T-helper 9 cell (primary cell): Measurements from ENCODE around the gene AGER.

Source experiments
- DNase-seq: peaks from one replicate; pipeline ENCODE4 v3.0.0-alpha.2; 2020

AGER gene

DNA sequence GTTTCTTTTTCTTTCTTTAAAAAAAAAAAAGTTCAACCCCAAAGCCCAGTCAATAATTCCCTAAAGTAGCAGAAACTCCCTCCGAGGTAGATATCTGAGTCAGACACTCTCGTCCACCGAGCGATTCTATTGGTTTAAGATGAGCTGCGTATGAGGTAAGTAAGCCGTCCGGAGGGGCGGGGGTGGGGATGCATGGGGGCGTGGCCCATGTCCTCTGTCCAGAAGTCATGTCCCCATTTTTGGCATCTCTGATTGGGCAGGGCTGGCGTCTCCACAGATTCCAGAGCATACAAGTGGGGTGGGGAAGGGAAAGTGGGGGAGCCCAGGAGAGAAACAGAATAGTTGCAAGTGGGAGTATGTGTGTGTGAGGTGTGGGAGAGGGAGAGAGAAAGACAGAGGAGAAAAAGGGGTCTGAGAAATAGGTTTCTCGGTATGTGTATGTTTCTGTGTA lies 1.7 kb upstream of the AGER start:
- DNase-seq = peak; percentile 44

DNA sequence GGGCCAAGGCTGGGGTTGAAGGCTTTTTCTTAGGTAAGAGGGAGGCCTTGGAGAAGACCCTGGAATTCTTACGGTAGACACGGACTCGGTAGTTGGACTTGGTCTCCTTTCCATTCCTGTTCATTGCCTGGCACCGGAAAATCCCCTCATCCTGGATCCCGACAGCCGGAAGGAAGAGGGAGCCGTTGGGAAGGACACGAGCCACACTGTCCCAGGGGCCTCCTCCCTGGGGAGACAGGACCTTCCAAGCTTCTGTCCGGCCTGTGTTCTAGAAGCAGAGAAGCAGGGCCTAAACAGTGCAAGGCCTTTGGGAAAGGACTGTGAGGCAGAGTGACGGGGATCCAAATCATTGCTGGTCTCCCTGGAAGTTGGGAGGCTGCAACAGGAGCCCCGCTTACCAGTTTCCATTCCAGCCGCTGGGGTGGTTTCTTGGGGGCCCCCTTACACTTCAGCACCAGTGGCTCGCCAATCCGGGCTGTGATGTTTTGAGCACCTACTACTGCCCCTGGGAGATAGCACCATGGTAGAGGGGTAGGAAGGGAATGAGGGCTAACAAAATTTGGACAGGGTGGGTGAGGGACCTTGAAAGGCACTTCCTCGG lies 470 bp downstream of the AGER start:
- no peak for DNase-seq

DNA sequence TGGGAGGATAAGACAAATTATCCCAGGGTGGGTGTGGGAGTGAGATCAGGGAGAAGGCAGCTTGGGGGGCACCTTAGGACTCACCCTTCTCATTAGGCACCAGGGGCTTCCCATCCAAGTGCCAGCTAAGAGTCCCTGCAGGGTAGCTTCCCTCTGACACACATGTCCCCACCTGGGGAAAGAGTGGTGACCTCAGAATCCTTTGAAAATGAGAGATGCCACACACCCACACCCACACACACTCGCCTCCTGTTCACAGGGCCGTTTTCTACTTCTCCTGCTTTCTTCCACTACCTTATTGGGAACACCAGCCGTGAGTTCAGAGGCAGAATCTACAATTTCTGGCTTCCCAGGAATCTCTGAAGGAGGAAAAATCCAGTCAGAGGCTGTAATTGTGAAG lies 1.0 kb downstream of the AGER start:
- no peak for DNase-seq

DNA sequence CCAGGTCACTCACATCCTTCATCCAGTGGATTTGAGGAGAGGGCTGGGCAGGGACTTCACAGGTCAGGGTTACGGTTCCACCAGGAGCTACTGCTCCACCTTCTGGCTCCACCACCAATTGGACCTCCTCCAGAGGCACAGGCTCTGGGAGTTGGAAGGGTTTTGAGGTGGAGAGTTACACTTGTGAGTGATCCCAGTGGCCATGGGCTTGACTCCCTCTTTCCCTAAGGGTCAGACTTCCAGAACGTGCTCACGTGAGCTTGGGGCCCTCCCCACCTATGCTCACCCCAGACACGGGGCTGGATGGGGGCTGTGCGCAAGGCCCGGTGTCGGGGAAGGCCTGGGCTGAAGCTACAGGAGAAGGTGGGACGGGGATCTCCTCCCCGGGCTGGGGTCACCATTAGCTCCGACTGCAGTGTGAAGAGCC lies 1.5 kb downstream of the AGER start:
- no peak for DNase-seq

DNA sequence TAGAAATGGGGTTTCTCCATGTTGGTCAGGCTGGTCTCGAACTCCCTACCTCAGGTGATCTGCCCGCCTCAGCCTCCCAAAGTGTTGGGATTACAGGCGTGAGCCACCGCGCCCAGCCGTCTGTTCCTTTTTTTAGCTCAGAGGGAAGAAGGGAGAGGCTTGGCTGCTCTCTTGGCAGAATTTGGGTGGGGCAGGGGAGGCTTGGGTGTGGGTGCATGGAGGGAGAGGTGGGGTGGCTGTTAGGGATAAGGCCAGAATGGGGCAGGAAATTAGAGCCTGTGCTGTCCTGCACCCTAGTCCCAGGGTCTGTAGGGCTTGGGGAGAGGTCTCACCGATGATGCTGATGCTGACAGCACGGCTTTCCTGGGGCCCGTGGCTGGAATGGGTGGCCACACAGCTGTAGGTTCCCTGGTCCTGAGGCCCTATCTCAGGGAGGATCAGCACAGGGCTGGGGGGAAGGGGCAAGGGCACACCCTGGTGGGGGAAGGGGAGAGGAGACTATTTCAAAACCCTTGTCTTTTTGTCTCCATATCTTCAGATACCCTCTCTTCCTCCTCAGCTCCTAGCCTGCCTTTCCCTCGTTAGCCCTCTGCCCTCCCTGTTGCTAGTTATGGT lies 2.0 kb downstream of the AGER start:
- no peak for DNase-seq

DNA sequence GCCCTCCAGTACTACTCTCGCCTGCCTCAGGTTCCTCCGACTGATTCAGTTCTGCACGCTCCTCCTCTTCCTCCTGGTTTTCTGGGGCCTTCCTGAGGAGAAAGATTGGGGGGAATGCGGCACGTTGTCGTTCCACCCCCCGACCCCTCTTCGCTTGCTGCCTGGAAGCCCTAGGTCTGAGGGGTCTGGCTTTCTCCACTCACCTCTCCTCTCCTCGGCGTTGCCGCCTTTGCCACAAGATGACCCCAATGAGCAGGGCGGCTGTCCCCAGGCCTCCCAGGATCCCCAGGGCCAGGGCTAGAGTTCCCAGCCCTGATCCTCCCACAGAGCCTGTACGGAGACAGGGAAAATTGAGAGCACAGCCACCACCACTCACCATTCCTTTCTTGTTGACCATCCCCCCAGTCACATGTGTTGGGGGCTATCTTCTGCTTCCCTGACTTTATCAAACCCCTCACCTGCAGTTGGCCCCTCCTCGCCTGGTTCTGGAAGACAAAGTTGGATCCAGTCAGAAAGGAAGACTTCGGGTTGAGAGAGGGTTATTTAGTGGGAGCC lies 2.8 kb downstream of the AGER start:
- DNase-seq = no peak

DNA sequence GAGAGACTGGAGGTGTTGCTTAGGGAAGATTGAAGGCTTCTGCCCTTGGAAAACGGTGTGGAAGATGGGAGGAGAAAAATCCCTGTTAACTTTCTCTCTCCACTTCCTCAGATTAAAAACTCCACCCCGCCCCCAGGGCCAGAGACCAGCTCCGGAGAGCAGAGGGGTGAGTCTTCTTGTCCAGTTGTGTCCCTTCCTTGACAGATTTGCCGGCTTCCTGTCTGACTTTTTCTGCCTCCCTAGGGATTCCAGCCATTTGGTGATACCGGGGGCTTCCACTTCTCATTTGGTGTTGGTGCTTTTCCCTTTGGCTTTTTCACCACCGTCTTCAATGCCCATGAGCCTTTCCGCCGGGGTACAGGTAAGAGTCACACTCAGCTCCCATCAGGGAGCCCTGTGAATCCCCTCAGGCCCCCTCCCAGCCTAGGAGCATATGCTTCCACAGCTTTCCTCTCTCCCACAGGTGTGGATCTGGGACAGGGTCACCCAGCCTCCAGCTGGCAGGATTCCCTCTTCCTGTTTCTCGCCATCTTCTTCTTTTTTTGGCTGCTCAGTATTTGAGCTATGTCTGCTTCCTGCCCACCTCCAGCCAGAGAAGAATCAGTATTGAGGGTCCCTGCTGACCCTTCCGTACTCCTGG lies 4.2 kb downstream of the AGER start:
- no peak for DNase-seq

DNA sequence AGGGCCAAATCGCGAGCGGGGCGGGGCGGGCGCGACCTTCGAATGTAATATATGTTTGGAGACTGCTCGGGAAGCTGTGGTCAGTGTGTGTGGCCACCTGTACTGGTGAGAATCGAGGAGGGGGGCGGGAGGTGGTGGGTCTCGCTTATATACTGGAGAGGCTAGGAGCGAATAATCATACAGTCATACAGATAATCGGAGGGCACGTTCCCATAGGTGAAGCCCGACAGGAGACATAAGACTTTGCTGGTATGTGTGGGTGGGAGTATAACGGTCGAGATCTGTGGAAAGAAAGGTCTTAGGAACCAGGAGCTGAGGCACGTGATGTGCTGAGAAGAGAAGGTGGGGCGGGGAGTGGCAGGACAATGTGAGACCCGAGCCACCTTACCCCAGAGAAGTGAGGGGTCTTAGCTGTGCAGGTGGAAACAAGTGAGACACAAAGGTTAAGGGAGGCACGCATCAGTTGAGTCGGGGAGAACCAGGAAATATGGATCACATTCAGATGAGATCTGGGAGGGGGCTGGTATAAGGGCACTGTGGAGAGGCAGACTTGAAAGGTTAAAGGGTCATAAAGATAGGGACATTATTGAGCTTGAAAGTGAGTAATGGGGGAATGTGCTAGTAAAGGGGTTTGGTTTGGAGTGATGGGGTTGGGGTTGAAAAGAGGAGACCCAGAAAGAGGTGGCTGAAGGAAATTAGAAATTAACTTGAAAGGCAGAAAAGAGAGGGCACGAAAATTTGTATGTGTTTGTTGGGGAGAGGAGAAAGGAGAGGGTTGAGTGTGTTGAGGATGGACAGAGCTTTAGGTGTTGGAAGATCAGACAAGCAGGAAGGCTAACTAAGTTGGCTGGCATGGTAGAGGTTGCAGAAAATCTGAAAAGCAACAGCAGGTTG lies 5.3 kb downstream of the AGER start:
- DNase-seq = no peak

DNA sequence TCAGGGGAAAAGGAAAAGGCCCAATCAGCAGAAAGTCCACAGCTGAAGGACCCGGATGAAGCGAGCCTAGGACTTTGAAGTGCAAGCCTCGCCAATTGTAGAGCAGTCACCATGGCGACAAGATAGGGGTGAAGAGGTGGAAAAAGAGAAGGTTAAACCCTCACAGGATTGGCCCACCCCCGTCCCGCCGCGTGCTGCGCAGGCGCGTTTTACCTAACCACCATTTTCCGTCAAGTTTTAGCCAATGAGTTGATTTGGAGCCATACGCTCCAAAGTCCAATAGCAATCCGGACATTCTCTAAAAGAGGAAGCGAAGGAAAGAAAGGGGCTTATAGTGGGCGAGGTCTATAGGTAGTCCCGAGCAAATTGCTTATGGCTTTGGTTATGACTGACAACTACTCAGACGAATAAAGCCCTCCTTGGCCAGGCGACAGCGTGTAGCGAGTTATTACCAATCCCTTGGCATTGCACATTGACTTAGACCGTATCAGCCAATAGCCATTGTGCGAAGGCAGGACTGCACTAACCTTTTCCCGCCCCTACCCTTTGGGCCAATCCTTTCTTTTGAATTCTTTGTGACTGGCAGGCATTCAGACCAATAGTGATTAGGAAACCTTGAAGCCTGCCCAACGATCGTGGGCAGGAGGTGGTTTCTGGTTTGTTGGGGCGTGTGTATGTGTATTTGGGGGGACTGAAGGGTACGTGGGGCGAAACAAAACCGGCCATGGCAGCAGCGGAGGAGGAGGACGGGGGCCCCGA lies 6.1 kb downstream of the AGER start, which contains the start of gene RNF5:
Gene RNF5, plus strand, starts transcription at position 618 of the 759 bp plus-strand sequence. Its CDS starts 107 bp downstream, at position 725.
- peak; percentile 85 for DNase-seq

DNA sequence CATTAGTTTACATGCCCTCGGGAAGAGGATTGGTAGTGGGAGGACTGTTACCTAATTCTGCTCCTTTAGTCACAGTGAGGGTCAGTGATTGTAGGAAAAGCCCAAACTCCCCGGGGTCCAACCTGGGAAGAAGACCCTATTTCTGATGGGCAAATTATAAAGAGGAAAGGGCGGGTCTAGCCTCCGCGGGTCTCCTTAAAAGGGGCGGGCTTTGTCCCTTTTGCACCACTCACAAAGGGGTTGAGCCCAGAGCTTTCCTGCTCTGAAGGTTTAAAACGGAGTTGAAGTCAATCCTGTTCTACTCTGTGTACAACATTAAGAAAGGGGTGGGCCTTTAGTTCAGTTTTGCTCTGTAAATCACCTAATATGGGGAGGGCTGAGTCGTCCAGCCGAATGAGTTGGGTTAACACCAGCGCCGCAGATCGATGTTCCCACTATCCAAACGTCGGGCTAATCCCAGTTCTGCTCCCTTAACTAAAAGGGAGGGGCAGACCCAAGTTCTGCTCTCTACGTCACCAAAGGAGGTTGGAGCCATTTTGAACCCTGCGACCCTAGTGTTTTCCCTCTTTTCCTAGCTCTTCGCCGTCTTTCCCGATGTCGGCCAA lies 6.8 kb downstream of the AGER start:
- DNase-seq = no peak

DNA sequence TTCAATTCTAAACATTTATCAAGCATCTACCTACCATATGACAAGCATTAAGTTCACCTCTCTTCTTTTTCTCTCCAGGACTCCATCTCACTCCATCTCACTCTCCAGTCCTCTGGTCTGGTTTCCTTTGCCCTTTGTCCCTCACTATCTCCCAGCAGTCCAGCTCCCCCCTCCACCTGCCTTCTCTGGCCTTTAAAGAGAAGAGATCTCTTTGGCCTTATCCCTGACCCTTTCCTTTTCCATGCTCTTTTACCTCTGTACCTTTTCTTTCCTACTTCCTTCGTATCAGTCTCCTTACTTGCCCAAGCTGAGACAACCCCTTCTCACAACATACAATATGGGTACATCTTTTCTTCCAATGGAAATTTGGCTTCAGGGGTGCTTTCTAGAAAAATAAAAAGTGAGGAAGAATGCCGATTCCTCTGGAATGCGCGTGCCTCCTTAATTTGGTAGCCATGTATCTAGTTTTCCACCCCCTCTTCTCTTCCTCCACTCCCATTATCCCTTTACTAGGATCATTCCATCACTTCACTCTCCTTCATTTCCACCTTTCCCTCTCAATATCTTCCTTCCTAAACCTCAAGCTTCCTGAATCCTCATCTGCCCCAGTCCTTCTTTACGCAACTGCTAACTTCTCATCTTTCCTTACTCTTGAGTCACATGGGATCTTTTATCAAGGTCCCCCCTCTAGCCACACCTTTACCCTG lies 7.4 kb downstream of the AGER start:
- no peak for DNase-seq

DNA sequence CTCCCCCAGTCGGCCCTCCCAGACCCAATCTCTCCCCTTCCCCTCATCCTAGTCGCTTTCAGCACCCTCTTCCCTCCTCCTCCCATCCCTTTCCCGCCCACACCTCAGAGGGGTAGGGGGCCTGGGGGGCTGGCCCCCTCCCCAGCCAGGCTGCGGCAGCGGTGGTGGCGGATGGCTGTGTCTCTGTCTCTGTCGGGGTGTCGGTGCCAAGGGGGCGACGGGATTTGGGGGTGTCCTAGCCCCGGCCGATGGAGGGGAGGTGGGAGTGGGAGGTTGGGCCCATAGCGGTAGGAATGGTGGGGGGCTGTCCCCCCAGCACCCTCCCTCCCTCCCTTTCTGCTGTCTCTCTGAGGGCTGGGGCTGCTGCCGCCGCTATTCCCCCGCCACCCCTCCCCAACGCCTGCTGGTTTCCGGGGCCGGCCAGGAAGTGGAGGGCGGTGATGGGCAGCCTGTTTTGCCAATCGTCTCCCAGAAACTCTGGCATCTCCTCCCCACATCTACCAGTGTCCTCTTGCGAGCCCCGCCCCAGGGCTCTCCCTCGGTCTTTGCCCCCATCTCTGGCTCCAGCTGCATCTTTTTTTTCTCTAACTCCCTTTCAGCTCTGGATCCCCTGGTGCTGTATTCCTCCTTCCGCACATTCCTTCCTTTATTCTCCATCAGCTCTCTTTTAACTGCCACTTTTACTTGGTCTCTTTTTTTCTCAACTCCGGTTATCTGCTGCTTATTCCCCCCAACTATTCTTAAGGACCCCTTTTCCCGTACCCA lies 8.2 kb downstream of the AGER start, which contains the start of gene AGPAT1:
Gene AGPAT1, minus strand, starts transcription at position 374 of the 765 bp plus-strand sequence. CDS start 4,588 bp downstream, outside the sequence.
- DNase-seq = peak; percentile 94

DNA sequence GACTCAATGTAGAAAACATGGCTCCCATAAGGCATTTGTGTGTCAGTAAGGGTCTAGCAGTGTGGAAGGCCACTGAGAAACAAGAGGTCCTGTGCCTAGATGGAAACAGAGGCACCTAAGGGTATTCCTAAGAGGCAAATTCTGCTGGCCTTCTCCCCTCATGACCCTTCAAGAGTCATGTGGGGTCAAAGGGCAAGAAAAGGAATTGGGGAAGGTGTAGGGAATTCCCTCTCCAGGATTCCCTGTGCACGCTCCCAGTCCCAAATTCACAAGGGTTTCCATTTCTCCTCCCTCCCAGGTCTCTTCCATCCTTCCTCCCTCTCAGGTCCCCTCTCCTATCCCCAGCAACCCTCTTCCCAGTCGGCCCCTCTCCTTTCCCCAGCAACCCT lies 8.7 kb downstream of the AGER start:
- DNase-seq = no peak

DNA sequence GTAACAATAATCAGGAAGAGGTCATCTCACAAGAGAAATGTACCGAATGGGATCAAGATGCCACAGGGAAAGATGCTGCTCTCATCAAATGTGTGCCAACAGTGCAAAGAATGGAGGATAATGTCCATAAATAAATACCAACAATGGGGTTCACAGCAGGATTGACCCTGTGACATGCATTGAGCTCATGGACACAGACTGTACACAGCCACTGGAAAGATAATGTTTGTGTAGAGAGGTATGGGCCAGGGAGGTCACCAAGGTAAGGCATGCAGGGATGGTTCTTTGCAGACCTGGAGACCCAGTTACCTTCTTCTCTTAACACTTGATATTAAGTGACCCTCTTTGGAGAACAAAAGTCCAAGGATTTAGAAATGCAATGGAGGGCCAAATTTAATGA lies 9.6 kb downstream of the AGER start:
- DNase-seq = no peak

DNA sequence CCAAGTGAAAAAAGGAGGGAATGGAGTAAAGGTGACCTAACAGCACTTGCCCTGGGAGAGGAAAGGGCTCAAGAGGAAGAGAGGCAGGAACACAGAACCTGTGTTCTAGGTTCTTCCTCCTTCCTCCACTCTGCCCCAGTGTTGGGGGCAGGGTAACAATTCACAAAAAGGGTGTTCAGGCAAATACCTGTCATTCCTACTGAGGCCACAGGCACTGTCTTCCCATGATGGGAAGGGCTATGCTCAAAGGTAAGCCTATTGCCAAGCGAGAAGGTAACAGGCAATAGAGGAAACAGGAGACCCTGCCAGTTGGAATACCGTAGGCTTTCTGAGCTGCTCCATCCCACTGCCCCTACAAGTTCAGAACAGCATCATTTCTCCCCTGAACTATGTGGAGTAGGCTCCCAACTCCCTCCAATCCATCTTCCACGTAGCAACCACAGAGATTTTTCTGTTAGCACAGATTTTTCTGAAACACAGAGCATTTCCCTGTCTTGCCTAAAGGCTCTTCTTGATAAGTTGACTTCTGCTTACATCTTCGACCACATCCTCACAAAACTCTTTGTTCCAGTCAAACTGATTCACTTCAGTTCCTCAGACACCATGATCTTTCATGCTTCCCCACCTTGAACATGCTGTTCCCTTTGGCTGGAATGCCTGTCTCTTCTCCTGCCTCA lies 10.9 kb downstream of the AGER start:
- no peak for DNase-seq

DNA sequence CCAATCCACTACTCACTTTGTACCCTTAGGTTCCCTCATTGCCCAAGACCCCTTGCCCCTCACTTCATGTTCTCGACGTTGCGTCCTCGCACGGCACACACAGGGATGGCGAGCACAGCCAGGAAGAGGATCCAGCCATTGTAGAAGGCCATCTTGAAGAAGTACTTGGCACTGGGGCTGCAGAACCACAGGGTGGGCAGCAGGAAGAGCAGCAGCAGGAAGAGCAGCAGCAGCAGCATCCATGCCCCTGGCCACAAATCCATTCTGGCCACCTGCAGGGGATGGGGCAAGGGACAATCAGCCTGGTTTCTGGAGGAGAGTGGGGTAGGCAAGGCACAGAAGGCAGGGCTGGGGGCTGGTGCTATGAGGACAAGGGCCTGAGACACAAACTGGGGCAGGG lies 12.8 kb downstream of the AGER start:
- DNase-seq = no peak

DNA sequence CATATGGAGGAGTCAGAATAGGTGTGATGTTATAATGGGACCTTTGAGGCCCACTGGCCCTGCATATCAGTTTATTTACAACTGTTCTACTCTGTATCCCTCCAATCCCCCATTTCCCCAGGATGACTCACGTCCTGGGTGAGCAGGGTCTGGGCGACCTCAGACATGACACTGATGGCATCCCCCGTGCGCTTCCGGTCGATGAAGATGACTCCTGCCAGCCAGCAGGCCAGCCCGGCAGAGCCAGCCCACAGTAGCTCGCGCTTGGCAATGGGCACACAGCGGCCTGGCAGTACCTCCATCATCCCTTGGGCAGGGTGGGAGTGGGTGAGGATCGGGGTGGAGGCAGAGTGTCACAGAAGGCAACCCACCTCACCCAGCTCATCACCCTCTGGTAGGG lies 13.8 kb downstream of the AGER start:
- DNase-seq = no peak

DNA sequence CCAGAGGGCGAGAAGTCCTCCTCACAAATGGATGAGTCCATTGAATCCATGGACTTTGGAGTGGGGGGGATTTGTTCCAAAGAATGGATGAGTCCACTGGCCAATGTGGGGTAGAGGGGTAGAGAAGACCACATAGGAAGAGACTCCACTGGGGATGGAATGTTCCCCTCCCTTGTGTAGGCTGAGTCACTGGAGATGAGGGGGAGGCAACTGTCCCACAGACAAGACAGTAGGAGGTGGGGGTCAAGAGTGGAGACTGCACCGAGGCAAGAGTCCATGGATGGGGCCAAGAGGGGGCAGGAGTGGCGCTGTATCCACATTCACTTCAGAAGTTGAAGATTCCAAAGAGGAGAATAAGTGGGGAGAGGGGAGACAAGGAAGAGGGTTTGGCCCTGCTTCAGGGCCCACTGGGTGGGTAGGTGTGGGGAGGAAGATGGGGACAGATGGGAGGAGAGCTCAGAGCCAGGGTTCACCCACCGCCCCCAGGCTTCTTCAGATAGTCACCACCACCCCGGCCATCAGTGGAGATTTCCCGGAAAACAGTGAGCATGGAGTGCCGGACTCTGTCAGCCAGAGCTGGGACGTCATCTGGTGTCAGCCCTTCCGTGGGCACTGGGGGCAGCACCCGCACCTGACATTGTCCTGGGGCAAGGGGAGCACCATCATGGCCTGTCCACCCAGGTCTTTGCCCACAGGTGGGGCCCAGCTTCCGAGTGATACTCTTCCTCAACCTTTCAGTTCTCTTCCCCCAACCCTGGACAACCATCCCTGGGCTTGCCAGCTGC lies 15.1 kb downstream of the AGER start:
- no peak for DNase-seq

DNA sequence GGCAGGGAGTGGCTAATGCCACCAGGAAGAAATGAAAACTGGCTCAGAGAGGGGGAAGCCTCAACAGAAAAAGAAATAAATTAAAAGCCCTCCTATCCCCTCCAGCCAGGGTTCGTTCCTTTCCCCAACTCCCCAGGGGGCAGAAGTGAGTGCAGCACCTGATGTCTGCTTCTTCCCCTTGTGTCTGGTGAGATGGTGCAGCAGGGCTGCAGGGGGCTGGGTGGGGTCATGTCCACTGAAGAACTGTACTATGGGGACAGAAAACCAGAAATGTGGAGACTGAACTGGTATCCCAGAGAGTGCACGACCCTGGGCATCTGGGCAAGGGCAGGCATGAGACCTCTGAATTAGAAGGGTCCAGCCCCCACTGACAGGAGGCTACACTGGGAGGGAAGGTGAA lies 15.7 kb downstream of the AGER start:
- DNase-seq = no peak
